ENCODE results near the gene CDKN2B-AS1.

DNA sequence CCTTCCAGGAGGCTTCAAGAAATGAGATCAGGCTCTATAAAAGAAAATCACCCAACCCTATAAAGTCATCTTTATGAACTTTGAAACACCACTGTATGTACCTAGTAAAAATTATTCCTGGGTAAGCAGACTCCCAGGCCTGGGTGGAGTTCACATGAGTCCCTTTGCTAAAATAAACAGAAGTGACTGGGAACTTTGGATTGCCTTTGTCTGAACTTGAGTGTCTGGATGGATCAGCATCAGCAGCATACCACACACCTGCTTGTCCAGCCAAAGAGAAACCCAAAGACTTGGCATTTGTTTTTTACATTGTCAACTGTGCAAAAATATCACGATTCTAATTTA lies 94.1 kb downstream of the CDKN2B-AS1 start:
- TF ChIP-seq, protein P1, sequence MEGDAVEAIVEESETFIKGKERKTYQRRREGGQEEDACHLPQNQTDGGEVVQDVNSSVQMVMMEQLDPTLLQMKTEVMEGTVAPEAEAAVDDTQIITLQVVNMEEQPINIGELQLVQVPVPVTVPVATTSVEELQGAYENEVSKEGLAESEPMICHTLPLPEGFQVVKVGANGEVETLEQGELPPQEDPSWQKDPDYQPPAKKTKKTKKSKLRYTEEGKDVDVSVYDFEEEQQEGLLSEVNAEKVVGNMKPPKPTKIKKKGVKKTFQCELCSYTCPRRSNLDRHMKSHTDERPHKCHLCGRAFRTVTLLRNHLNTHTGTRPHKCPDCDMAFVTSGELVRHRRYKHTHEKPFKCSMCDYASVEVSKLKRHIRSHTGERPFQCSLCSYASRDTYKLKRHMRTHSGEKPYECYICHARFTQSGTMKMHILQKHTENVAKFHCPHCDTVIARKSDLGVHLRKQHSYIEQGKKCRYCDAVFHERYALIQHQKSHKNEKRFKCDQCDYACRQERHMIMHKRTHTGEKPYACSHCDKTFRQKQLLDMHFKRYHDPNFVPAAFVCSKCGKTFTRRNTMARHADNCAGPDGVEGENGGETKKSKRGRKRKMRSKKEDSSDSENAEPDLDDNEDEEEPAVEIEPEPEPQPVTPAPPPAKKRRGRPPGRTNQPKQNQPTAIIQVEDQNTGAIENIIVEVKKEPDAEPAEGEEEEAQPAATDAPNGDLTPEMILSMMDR (IDR thresholded peaks at IDR 0.05), result no peak
- TF ChIP-seq POLR2A (IDR thresholded peaks at IDR 0.05), result no peak
